NOMO-1 treated with DMSO at 0.1 percent for 48 hours (cell line): ENCODE results near the gene CCP110.
A peak's percentile ranks its signal among the peaks of the same experiment; 100 is the strongest.

Experiments
- DNase-seq: peaks from one replicate; lab custom pipeline; 2025; ENCODE audit not compliant: unreplicated experiment; lab: John Stamatoyannopoulos, UW

Gene CCP110

DNA sequence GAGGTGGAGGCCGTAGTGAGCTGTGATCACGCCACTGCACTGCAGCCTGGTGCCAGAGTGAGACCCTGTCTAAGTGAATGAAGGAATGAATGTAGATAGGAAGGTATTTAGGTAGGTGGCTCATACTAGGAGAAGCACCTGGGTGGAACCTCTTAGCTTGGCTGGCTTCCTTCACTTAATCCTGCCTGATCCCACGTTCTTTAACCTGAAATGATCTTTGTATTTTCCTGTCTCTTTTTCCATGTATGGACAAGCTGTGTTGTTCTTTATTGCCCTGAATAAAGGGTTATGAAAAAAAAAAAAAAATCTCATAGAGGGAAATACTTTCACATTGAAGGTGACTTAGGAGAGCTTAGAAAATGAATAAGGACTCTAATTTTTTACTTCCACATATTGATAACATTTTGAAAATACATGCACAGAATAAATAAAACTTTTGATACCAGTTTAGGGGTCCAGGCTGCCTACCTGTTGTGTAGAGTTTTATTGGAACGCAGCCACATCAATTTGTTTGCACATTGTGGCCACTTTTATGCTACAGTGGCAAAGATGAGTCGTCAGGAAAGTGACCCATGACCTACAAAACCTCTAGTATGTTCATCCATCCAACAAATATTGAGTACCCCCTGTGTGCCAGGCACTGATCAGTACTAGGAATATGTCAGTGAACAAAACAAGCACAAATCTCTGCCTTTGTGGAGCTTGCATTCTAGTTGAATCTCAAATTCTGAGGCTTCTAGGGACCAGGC lies 76.4 kb downstream of the CCP110 start:
- no peak for DNase-seq

DNA sequence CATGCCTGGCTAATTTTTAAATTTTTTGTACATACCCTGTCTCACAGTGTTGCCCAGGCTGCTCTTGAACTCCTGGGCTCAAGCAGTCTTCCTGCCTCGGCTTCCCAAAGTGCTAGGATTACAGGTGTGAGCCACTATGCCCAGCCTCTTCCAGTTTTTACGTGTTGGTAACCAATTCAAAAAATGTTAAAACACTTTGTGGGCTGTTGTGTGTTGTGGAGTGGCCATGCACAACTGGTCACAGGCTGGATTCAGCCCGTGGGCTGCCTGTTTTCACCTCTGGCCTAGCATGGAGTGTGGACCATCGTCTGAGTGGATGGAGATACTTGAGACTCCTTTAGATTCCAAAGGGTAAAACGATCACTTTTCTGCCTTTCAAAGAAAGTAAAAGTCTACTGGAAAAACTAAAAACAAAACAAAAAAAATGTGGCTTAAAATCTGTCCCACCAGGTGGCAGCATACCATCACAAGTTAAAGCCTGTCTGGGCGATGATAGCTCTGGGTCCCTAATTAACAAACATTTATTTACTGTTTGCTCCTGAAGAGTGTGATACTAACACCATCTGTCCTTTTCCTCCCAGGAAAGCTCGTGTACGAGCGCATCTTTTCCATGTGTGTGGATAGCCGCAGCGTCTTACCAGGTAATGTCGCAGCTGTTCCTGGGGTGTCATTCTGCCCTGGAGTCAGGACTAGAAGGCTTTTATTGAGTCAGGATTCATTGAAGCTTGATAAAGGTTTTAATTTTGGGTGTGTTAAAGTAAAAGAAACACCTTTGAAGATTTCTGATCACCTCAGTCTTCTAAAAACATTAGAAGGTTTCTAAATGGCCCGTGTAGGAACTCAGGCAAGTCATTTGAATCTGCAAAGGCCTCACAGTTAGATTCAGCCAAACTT lies 77.6 kb downstream of the CCP110 start:
- DNase-seq, result peak; percentile 0
